HepG2 (cell line): ENCODE data around the gene TMEM107. TPM values are rescaled to one million over a fixed set of nuclear protein-coding genes. Genes with fewer than 3 reads are reported as not detected.
A peak's percentile ranks its signal among the peaks of the same experiment; 100 is the strongest.

Experiments used
- CBX2 ChIP-seq, 2 experiments: fragments of 200-600 bp in 1 of 2; sonication (generic); formaldehyde crosslinking in 1 of 2; IDR thresholded peaks; 2 replicates each; pipeline versions ENCODE4 v1.7.0 to v1.8.1; 2018 to 2022; ENCODE audit warnings: low read depth in 2 of 2, low read length in 1 of 2, mild to moderate bottlenecking in 1 of 2, missing genetic modification reagents in 1 of 2
- EHMT2 ChIP-seq: fragments of 200-600 bp; sonication (generic); IDR thresholded peaks from 2 replicates; pipeline ENCODE4 v1.7.0; 2017; ENCODE audit warnings: antibody characterized with exemption, low read depth, low read length, borderline replicate concordance
- POGK ChIP-seq: sonication (generic); formaldehyde crosslinking; conservative IDR thresholded peaks from 2 replicates; pipeline ENCODE4 v1.8.0; 2022; ENCODE audit warnings: mild to moderate bottlenecking, moderate library complexity, missing genetic modification reagents
- RARA ChIP-seq: IDR thresholded peaks from 2 replicates; pipeline ENCODE4 v1.6.1; 2016; ENCODE audit warnings: missing genetic modification reagents, missing compliant biosample characterization
- RBM39 ChIP-seq: fragments of 200-400 bp; formaldehyde crosslinking; IDR thresholded peaks from one replicate; pipeline ENCODE4 v1.6.1; 2018; ENCODE audit warnings: antibody characterized with exemption, mild to moderate bottlenecking, low read depth, low read length; ENCODE audit not compliant: poor library complexity, severe bottlenecking
- RERE ChIP-seq: IDR thresholded peaks from 2 replicates; pipeline ENCODE4 v1.6.1; 2016; ENCODE audit warnings: low read depth, missing genetic modification reagents, missing compliant biosample characterization
- SMYD3 ChIP-seq: sonication (generic); formaldehyde crosslinking; IDR thresholded peaks from 2 replicates; pipeline ENCODE4 v1.8.1; 2023; ENCODE audit warnings: mild to moderate bottlenecking, missing genetic modification reagents
- TBL1XR1 ChIP-seq: fragments of 150-350 bp; IDR thresholded peaks from 2 replicates; pipeline ENCODE4 v1.6.1; 2014; ENCODE audit warnings: borderline replicate concordance, low read length; ENCODE audit not compliant: partially characterized antibody
- ZNF256 ChIP-seq: sonication (generic); formaldehyde crosslinking; conservative IDR thresholded peaks from 2 replicates; pipeline ENCODE4 v1.4.0; 2020; ENCODE audit warnings: missing genetic modification reagents
- ZNF280B ChIP-seq: sonication (generic); formaldehyde crosslinking; IDR thresholded peaks from 2 replicates; pipeline ENCODE4 v1.5.0; 2020; ENCODE audit warnings: missing genetic modification reagents, mild to moderate bottlenecking, borderline replicate concordance
- ZNF354B ChIP-seq: sonication (generic); formaldehyde crosslinking; IDR thresholded peaks from 2 replicates; pipeline ENCODE4 v1.8.0; 2022; ENCODE audit warnings: mild to moderate bottlenecking, missing genetic modification reagents
- ZNF367 ChIP-seq: sonication (generic); formaldehyde crosslinking; IDR thresholded peaks from 2 replicates; pipeline ENCODE4 v1.4.0; 2020; ENCODE audit warnings: missing genetic modification reagents, borderline replicate concordance
- ZNF639 ChIP-seq: conservative IDR thresholded peaks from 2 replicates; pipeline ENCODE4 v1.6.1; 2018; ENCODE audit warnings: missing genetic modification reagents
- ZNF746 ChIP-seq: sonication (generic); formaldehyde crosslinking; IDR thresholded peaks from 2 replicates; pipeline ENCODE4 v1.8.0; 2022; ENCODE audit warnings: mild to moderate bottlenecking, missing genetic modification reagents
- ZNF800 ChIP-seq: sonication (generic); formaldehyde crosslinking; IDR thresholded peaks from 2 replicates; pipeline ENCODE4 v1.4.0; 2020; ENCODE audit warnings: missing genetic modification reagents
- polyA plus RNA-seq, 8 experiments: library from polyadenylated mRNA; depleted of rRNA in 3 of 8; stranded (reverse) in 7 of 8; unstranded in 1 of 8; fragments of >200 nt; fragmentation: Illumina TruSeq in 4 of 8; extraction: Trizol in 4 of 8; gene quantifications; 2 replicates each; pipeline versions ENCODE4 v1.2.1 to v1.2.3, GENCODE V29; 2011 to 2016; ENCODE audit warnings: low read depth in 4 of 8, missing spikeins in 1 of 8, mixed read lengths in 1 of 8; ENCODE audit not compliant: insufficient read depth in 1 of 8
- total RNA-seq, 5 experiments: library from RNA; depleted of rRNA; stranded (reverse); fragments of >200 nt; fragmentation: Illumina TruSeq; extraction: Trizol; gene quantifications; 2 replicates each; pipeline ENCODE4 v1.2.3, GENCODE V29; 2016; ENCODE audit warnings: low read depth in 1 of 5

TMEM107 gene
- total and polyA plus RNA-seq, 2 of the 13 experiments (the other 11 are each of a cell fraction or from before 2014, with no cell fraction given) = 7.2 to 15.3 TPM

- no peak for TF ChIP-seq ZNF256
- no peak for TF ChIP-seq CBX2 (IDR thresholded peaks at IDR 0.05; ENCODE audit: low read depth, low read length)
- no peak for TF ChIP-seq CBX2 (CRISPR knock-in tag; IDR thresholded peaks at IDR 0.05; ENCODE audit: low read depth)
- 0 out of 2 replicates have a peak, but pooled peaks have one; percentile 46 for TF ChIP-seq SMYD3 (CRISPR knock-in tag)
- TF ChIP-seq ZNF746 (CRISPR knock-in tag) = no peak
- TF ChIP-seq ZNF639 (CRISPR knock-in tag) = no peak
- no peak for TF ChIP-seq RARA (CRISPR knock-in tag)
- TF ChIP-seq ZNF800 (CRISPR knock-in tag) = no peak
- no peak for TF ChIP-seq EHMT2
- TF ChIP-seq ZNF354B (CRISPR knock-in tag) = no peak
- TF ChIP-seq ZNF367 (CRISPR knock-in tag) = no peak
- TF ChIP-seq RBM39 = no peak
- peak; percentile 64; the same call in 1 of the 2 replicates for TF ChIP-seq ZNF280B (CRISPR knock-in tag)
- peak; percentile 58 for TF ChIP-seq POGK (CRISPR knock-in tag)
- no peak for TF ChIP-seq RERE (CRISPR knock-in tag)
- TF ChIP-seq TBL1XR1 = no peak
Measured at GRCh38 chr17:8189711-8190477, 13.7 kb upstream of the TMEM107 start, which contains the start of gene BORCS6 (continued).
